ENCODE results near the gene POLR1F. TPM values are rescaled to one million over a fixed set of nuclear protein-coding genes. Genes with fewer than 3 reads are reported as not detected.

Gene POLR1F
- total RNA-seq, 1 experiment from 2014 or later, result 24.9 TPM

GRCh38 chr7:19670806-19671205 is 38.0 kb downstream of the POLR1F start:
- Histone ChIP-seq H2BK20ac (ENCODE audit: low read depth, low read length, poor library complexity, severe bottlenecking) (no peak overlapping the region), H3K9me3 (ENCODE audit: control insufficient read depth, low read depth, low read length) (no peaks in the 10 kb centered on the region), H4K91ac (ENCODE audit: insufficient read length, low read depth, low read length) (no peak overlapping the region), H2AFZ (ENCODE audit: low read length) (no peak overlapping the region), H3K23ac (ENCODE audit: insufficient read length, low read depth, low read length) (no peak overlapping the region), H3K4me1 (ENCODE audit: insufficient read depth, low read length) (no peaks in the 10 kb centered on the region), H2BK120ac (ENCODE audit: low read depth, low read length, poor library complexity, severe bottlenecking) (no peak overlapping the region), H3K9ac (ENCODE audit: extremely low read depth, insufficient read length, low read length) (no peak overlapping the region), H3K4me2 (ENCODE audit: insufficient read depth, insufficient read length, low read length) (no peak overlapping the region), H2BK5ac (ENCODE audit: insufficient read length, low read length) (no peak overlapping the region), H2AK5ac (ENCODE audit: insufficient read length, low read length) (no peak overlapping the region), H3K27ac (ENCODE audit: insufficient read length, low read depth, low read length) (no peak overlapping the region), H3K79me2 (ENCODE audit: insufficient read depth, low read length) (no peaks in the 10 kb centered on the region), H3K56ac (ENCODE audit: insufficient read length, low read depth, low read length) (no peak overlapping the region), H2BK15ac (ENCODE audit: low read depth, low read length) (no peak overlapping the region), H3K79me1 (ENCODE audit: insufficient read depth, low read depth, low read length, poor library complexity, severe bottlenecking) (no peaks in the 10 kb centered on the region), H3K18ac (ENCODE audit: insufficient read length, low read depth, low read length) (no peak overlapping the region), H3T11ph (ENCODE audit: low read length) (no peak overlapping the region), H4K5ac (ENCODE audit: insufficient read length, low read depth, low read length) (no peak overlapping the region), H3K14ac (ENCODE audit: insufficient read depth, low read length) (no peak overlapping the region), H2BK12ac (ENCODE audit: insufficient read length, low read depth, low read length) (no peak overlapping the region), H4K8ac (replicated peaks; ENCODE audit: insufficient read length, low read depth, low read length) (no peak overlapping the region), H4K20me1 (ENCODE audit: control insufficient read depth, insufficient read depth, insufficient read length) (no peaks in the 10 kb centered on the region), H3K4ac (ENCODE audit: low read depth, low read length) (no peak overlapping the region), H3K23me2 (ENCODE audit: insufficient read length, low read depth, low read length, poor library complexity, severe bottlenecking) (no peaks in the 10 kb centered on the region), H3K27me3 (ENCODE audit: insufficient read depth, low read length) (no peaks in the 10 kb centered on the region)
- H3K36me3 Mint-ChIP-seq (ENCODE audit: insufficient read depth in 1 of 3, low read depth in 3 of 3), result no peaks in the 10 kb centered on the region
- H3K27ac Mint-ChIP-seq, result no peak overlapping the region
- no peak for TF ChIP-seq CTCF (conservative IDR thresholded peaks at IDR 0.05)
- H3K27me3 Mint-ChIP-seq (ENCODE audit: low read depth), result no peaks in the 10 kb centered on the region; the same call in 1 of the 2 replicates
- no CpG with 5 or more reads among the region's 1 CpG for WGBS (ENCODE audit: extremely low coverage, insufficient read length, low lambda C conversion rate)
- DNase-seq, result no peak
- H3K9me3 Mint-ChIP-seq, result no peaks in the 10 kb centered on the region
- peaks cover 0 to 3% of the 10 kb centered on the region in 2 experiments; a peak in 2 of 4 replicates for H3K4me1 Mint-ChIP-seq
- no peak overlapping the region for H3K4me3 Mint-ChIP-seq

Data from H9 (cell line).